Measurements from ENCODE around the gene RABGAP1. TPM values are rescaled to one million over a fixed set of nuclear protein-coding genes. Genes with fewer than 3 reads are reported as not detected.

Gene RABGAP1
- total and polyA plus RNA-seq, 7 donors = 15.5 to 57.9 (median 33.6) TPM

DNA sequence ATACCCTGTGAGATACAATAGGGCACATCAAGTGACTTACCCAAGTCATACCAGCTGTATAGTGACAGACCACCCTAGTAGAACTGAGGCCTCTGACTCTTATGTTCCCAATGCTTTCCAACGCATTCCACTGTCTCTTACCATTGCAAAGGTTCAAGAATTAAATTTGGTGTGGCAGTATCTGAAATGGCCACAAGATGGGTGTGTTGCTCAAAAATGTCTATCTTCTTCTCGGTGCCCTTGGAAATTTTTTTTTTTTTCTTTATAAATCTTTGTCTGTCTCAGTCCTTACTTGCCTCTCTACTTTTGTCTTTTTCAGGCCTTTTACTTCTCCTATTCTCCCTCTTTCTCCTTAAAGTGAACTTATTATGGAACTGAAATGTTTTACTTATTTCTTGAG, 141.0 kb downstream of the RABGAP1 start:
- peak in 1 of 4 donors; percentile 35 for ATAC-seq

DNA sequence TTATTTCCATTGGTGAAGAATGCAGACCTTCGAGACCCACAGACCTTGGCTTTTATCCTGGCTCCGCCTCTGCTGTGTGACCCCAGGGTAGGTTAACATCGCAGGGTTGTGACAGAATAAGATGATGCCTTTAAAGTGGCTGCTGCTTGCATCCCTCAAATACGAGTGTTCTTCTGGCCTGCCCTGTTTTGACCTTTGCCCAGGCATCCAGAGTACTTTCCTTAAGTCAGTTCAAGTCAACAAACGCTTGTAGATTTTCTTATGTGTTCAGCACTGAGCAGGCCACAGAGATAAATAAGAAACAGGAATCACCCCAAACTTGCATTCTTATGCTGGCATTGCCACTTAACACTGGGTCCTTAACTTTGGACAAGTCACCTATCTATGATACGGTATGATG, 142.9 kb downstream of the RABGAP1 start:
- no peaks in the 10 kb centered on the region for H3K9me3 ChIP-seq
- no peak for ATAC-seq
- no peaks in the 10 kb centered on the region for H3K4me1 ChIP-seq
- no peak overlapping the region for H3K4me3 ChIP-seq
- H3K27ac ChIP-seq = no peak overlapping the region
- WGBS, 3 donors = 89 to 95% (median 90%) methylated on average over 6 of the region's 6 CpGs
- no peaks in the 10 kb centered on the region for H3K27me3 ChIP-seq (ENCODE audit: insufficient read depth in 3 of 3, low read length in 2 of 3)
- DNase-seq = no peak
- peaks cover 7 to 84% of the 10 kb centered on the region in 2 donors for H3K36me3 ChIP-seq (ENCODE audit: insufficient read depth in 1 of 2, low read depth in 1 of 2)
- intact Hi-C loops (cut with DNase I) = loop anchor here in 1 of 2 donors (10.0 kb wide), 1 partner anchor 71 kb away; no protein-coding TSS in a partner anchor
- no peak for TF ChIP-seq CTCF (IDR thresholded peaks at IDR 0.05)

More for the DNA sequence above, 141.0 kb downstream of the RABGAP1 start:
- peak; percentile 35 for TF ChIP-seq CTCF (IDR thresholded peaks at IDR 0.05)
- 61 to 71% (median 64%) methylated on average over 2 of the region's 2 CpGs for WGBS, 3 donors
- Histone ChIP-seq H3K9me3 (no peaks in the 10 kb centered on the region), H3K27ac (no peak overlapping the region), H3K36me3 (ENCODE audit: insufficient read depth in 1 of 2, low read depth in 1 of 2) (peaks cover 14 to 93% of the 10 kb centered on the region in 2 donors), H3K27me3 (ENCODE audit: insufficient read depth in 3 of 3, low read length in 2 of 3) (no peaks in the 10 kb centered on the region), H3K4me3 (no peak overlapping the region), H3K4me1 (no peaks in the 10 kb centered on the region)
- no peak for DNase-seq
- intact Hi-C loops (cut with DNase I) = loop anchor here in 1 of 2 donors (10.0 kb wide), 1 partner anchor 73 kb away; no protein-coding TSS in a partner anchor

DNA sequence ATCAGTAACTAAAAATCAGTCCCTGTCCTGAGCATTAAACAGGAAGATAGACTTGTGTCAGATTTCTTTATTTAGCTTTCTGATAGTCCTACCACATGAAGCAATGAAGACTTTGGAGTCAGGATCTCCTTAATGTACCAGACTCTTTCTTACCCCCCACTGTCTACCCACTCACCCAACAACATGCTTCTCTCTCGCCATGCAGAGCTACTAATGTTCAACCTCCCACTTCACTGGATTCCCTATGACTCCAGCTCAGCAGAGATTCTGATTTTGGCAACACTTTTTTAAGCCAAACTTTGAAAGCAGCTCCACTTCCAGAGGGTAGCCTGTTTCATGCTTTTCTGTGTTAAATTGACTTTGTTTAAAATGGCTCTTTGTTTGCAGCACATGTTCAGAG, 143.4 kb downstream of the RABGAP1 start:
- Histone ChIP-seq H3K27me3 (ENCODE audit: insufficient read depth in 3 of 3, low read length in 2 of 3) (no peaks in the 10 kb centered on the region), H3K4me1 (no peaks in the 10 kb centered on the region), H3K27ac (no peak overlapping the region), H3K36me3 (ENCODE audit: insufficient read depth in 1 of 2, low read depth in 1 of 2) (peaks cover 6 to 84% of the 10 kb centered on the region in 2 donors), H3K4me3 (no peak overlapping the region), H3K9me3 (no peaks in the 10 kb centered on the region)
- 93 to 100% (median 95%) methylated on average over 1 of the region's 1 CpG for WGBS, 3 donors
- no peak for DNase-seq
- intact Hi-C loops (cut with DNase I) = loop anchor here in 1 of 2 donors (10.0 kb wide), 1 partner anchor 71 kb away; no protein-coding TSS in a partner anchor
- TF ChIP-seq CTCF (IDR thresholded peaks at IDR 0.05) = no peak
- no peak for ATAC-seq

DNA sequence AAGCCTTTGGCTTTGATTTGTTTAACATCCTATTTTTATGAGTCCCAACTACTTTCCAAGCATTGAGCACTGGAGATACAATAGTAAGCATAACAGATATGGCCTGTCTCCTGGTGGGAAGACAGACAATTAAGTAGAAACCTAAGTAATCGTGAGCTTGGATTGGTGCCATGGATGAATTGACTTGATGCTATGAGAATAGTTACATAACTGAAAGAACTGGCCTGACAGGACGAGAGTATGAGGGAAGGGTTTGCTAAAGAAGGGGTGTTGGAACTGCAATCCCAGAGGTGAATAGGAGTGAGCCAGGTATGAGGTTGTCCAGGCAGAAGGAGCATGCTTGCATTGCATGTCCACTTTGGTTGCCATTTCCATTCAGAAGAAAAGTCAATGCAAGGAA, 145.1 kb downstream of the RABGAP1 start:
- H3K4me3 ChIP-seq = no peak overlapping the region
- peaks cover 3 to 84% of the 10 kb centered on the region in 2 donors for H3K36me3 ChIP-seq (ENCODE audit: insufficient read depth in 1 of 2, low read depth in 1 of 2)
- DNase-seq = no peak
- WGBS, 3 donors = 66 to 78% (median 77%) methylated on average over 2 of the region's 2 CpGs
- no peak for TF ChIP-seq CTCF (IDR thresholded peaks at IDR 0.05)
- no peaks in the 10 kb centered on the region for H3K9me3 ChIP-seq
- intact Hi-C loops (cut with DNase I) = loop anchor here in 1 of 2 donors (2.0 to 10.0 kb wide), 2 partner anchors 69 to 263 kb away; no protein-coding TSS in a partner anchor
- no peaks in the 10 kb centered on the region for H3K27me3 ChIP-seq (ENCODE audit: insufficient read depth in 3 of 3, low read length in 2 of 3)
- no peaks in the 10 kb centered on the region for H3K4me1 ChIP-seq
- H3K27ac ChIP-seq = no peak overlapping the region
- ATAC-seq = no peak
